SK-N-SH treated with all-trans-retinoic acid at 6 μM for 48 hours (cell line): ENCODE results near the gene ARHGAP44.

ENCODE experiments used
- ARNTL ChIP-seq: fragments of 450-650 bp; formaldehyde crosslinking; IDR thresholded peaks from 2 replicates; pipeline ENCODE4 v1.5.0; 2020; ENCODE audit warnings: low read depth, mild to moderate bottlenecking, moderate library complexity, borderline replicate concordance
- ESRRG ChIP-seq: fragments of 250-450 bp; sonication (Bioruptor Pico); IDR thresholded peaks from 2 replicates; pipeline ENCODE4 v1.6.1; 2021; ENCODE audit warnings: mild to moderate bottlenecking
- OSR1 ChIP-seq: fragments of 250-450 bp; sonication (Bioruptor Pico); IDR thresholded peaks from 2 replicates; pipeline ENCODE4 v1.8.0; 2022; ENCODE audit warnings: moderate library complexity, mild to moderate bottlenecking, inconsistent platforms
- PATZ1 ChIP-seq: fragments of 250-450 bp; sonication (Bioruptor Pico); IDR thresholded peaks from 2 replicates; pipeline ENCODE4 v1.8.0; 2020; ENCODE audit warnings: mild to moderate bottlenecking, moderate library complexity, borderline replicate concordance
- PPARA ChIP-seq: fragments of 250-450 bp; sonication (Bioruptor Pico); IDR thresholded peaks from 2 replicates; pipeline ENCODE4 v1.5.0; 2020; ENCODE audit warnings: mild to moderate bottlenecking, borderline replicate concordance
- RARB ChIP-seq: fragments of 250-450 bp; sonication (Bioruptor Pico); IDR thresholded peaks from 2 replicates; pipeline ENCODE4 v1.8.0; 2021; ENCODE audit warnings: mild to moderate bottlenecking, moderate library complexity
- SNAI2 ChIP-seq: fragments of 250-450 bp; sonication (Bioruptor Pico); IDR thresholded peaks from 2 replicates; pipeline ENCODE4 v1.5.0; 2020; ENCODE audit warnings: mild to moderate bottlenecking, moderate library complexity
- TOX ChIP-seq: fragments of 250-450 bp; sonication (Bioruptor Pico); IDR thresholded peaks from 2 replicates; pipeline ENCODE4 v1.8.0; 2021; ENCODE audit warnings: mild to moderate bottlenecking, moderate library complexity, borderline replicate concordance
- ZC3H10 ChIP-seq: fragments of 250-450 bp; sonication (Bioruptor Pico); IDR thresholded peaks from 2 replicates; pipeline ENCODE4 v1.5.1; 2021; ENCODE audit warnings: mild to moderate bottlenecking, moderate library complexity
- ZFP3 ChIP-seq: fragments of 250-450 bp; sonication (Bioruptor Pico); IDR thresholded peaks from 2 replicates; pipeline ENCODE4 v1.5.0; 2020; ENCODE audit warnings: mild to moderate bottlenecking, moderate library complexity
- ZFP30 ChIP-seq: fragments of 450-650 bp; formaldehyde crosslinking; IDR thresholded peaks from 2 replicates; pipeline ENCODE4 v1.5.0; 2022; ENCODE audit warnings: mild to moderate bottlenecking, moderate library complexity

DNA sequence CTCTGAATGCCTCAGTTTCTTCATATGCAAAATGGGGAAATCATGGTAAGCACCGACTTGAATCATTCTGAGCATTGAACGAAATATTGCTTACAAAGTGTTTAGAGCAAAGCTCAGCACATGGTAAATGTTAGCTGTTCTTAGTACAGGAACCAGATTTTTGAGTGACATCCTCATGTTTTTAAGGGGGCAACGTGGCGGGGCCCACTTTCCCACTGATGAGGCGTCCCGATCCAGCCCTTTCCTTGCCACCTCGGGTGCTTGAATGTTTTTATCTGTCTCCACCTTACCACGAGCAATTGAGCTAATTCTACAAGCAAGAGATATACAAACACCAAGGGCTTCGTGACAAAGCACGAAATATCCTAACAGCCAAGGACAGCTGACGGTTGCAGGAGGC, 178.7 kb downstream of the ARHGAP44 start:
- no peak for TF ChIP-seq ZFP30
- no peak for TF ChIP-seq TOX (CRISPR knock-in tag)
- no peak for TF ChIP-seq ESRRG (CRISPR knock-in tag)
- no peak for TF ChIP-seq ZFP3 (CRISPR knock-in tag)
- TF ChIP-seq ARNTL: no peak
- no peak for TF ChIP-seq ZC3H10
- TF ChIP-seq PATZ1 (CRISPR knock-in tag): no peak
- no peak for TF ChIP-seq PPARA (CRISPR knock-in tag)
- no peak for TF ChIP-seq RARB (CRISPR knock-in tag)
- no peak for TF ChIP-seq SNAI2 (CRISPR knock-in tag)
- no peak for TF ChIP-seq OSR1
